ENCODE data around the gene SIX4. TPM values are rescaled to one million over a fixed set of nuclear protein-coding genes. Genes with fewer than 3 reads are reported as not detected.

The SIX4 gene
- polyA plus RNA-seq, 2 donors = 0.04 to 0.07 TPM

DNA sequence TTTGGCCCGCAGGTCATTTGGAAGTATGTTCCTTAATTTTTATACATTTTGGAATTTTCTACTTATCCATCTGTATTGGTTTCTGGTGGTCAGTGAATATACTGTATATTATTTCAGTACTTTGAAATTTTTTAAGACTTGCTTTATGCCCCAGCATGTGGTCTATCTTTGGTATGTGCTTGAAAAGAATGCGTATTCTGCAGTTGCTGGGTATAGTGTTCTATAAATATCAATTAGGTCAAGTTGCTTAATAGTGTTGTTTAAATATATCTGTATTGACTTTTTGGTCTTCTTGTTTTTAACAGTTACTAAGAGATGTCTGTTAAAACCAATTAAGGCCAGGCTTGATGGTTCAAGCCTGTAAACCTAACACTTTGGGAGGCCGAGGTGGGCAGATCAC lies 53.2 kb downstream of the SIX4 start:
- no peak overlapping the region for H3K4me3 ChIP-seq (ENCODE audit: low read depth in 1 of 2, low read length in 2 of 2)
- no peaks in the 10 kb centered on the region for H3K4me1 ChIP-seq (ENCODE audit: control insufficient read depth in 2 of 2, insufficient read depth in 2 of 2, low read length in 1 of 2)
- H3K27me3 ChIP-seq (ENCODE audit: control insufficient read depth in 1 of 2, insufficient read depth in 2 of 2, low read length in 2 of 2) = no peaks in the 10 kb centered on the region
- H3K9me3 ChIP-seq (ENCODE audit: control insufficient read depth in 2 of 2, insufficient read depth in 1 of 2, low read depth in 1 of 2, low read length in 1 of 2) = no peaks in the 10 kb centered on the region
- H3K36me3 ChIP-seq (ENCODE audit: control insufficient read depth in 2 of 2, insufficient read depth in 2 of 2, low read length in 1 of 2) = no peaks in the 10 kb centered on the region
- H3K27ac ChIP-seq (ENCODE audit: low read depth in 2 of 2, low read length in 1 of 2) = no peak overlapping the region
- 81 to 85% methylated on average over 3 of the region's 3 CpGs for WGBS, 2 donors

DNA sequence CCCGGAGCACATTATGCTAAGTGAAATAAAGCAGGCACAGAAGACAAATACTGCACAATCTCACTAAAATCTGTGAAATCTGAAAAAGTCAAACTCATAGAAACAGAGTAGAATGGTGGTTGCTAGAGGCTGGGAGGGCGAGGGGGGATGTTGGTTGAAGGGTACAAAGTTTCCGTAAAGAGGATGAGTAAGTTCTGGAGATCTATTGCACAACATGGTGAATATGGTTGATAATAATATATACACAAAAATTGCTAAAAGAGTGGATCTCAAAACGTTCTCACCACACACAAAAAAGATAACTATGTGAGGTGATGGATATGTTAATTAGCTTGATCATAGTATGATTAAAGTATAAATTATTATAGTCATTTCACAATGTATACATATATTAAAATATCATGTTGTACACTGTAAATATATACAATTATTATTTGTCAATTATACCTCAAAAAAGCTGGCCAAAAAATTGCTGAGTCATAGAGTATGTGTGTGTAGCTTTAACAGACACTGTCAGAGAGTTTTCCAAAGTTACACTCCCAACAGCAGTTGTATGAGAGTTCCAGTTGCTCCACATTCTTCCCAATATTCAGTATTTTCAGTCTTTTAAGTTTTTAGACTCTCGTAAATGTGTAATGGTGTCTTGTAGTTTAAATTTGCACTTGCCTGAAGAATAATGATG lies 55.6 kb downstream of the SIX4 start:
- H3K4me3 ChIP-seq (ENCODE audit: low read depth in 1 of 2, low read length in 2 of 2) = no peak overlapping the region
- H3K9me3 ChIP-seq (ENCODE audit: control insufficient read depth in 2 of 2, insufficient read depth in 1 of 2, low read depth in 1 of 2, low read length in 1 of 2) = no peaks in the 10 kb centered on the region
- H3K27ac ChIP-seq (ENCODE audit: low read depth in 2 of 2, low read length in 1 of 2) = no peak overlapping the region
- no peaks in the 10 kb centered on the region for H3K27me3 ChIP-seq (ENCODE audit: control insufficient read depth in 1 of 2, insufficient read depth in 2 of 2, low read length in 2 of 2)
- H3K36me3 ChIP-seq (ENCODE audit: control insufficient read depth in 2 of 2, insufficient read depth in 2 of 2, low read length in 1 of 2) = no peaks in the 10 kb centered on the region
- no peaks in the 10 kb centered on the region for H3K4me1 ChIP-seq (ENCODE audit: control insufficient read depth in 2 of 2, insufficient read depth in 2 of 2, low read length in 1 of 2)
- WGBS, 2 donors = 80% methylated on average over 5 of the region's 5 CpGs

DNA sequence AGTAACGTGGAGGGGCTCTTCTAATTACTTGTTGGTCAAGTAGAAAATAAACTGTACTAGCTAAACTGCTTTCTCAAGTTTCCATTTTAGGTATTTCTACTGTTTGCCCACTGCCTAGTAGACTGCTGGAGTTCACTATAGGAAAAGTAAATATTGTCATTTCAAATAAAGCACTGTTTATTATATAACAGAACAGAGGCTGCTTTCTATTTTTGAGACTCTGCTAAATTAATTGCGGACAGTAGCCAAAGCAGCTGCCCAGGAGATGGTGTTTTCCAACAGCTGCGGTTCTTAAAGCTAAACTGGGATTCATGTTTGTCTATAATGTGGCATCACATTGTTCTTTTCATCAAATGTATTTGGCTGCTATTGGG lies 59.0 kb downstream of the SIX4 start:
- no peak overlapping the region for H3K4me3 ChIP-seq (ENCODE audit: low read depth in 1 of 2, low read length in 2 of 2)
- no peaks in the 10 kb centered on the region for H3K36me3 ChIP-seq (ENCODE audit: control insufficient read depth in 2 of 2, insufficient read depth in 2 of 2, low read length in 1 of 2)
- H3K27me3 ChIP-seq (ENCODE audit: control insufficient read depth in 1 of 2, insufficient read depth in 2 of 2, low read length in 2 of 2) = no peaks in the 10 kb centered on the region
- H3K9me3 ChIP-seq (ENCODE audit: control insufficient read depth in 2 of 2, insufficient read depth in 1 of 2, low read depth in 1 of 2, low read length in 1 of 2) = no peaks in the 10 kb centered on the region
- H3K27ac ChIP-seq (ENCODE audit: low read depth in 2 of 2, low read length in 1 of 2) = no peak overlapping the region
- no peaks in the 10 kb centered on the region for H3K4me1 ChIP-seq (ENCODE audit: control insufficient read depth in 2 of 2, insufficient read depth in 2 of 2, low read length in 1 of 2)
- WGBS, 2 donors = 35 to 39% methylated on average over 3 of the region's 3 CpGs

DNA sequence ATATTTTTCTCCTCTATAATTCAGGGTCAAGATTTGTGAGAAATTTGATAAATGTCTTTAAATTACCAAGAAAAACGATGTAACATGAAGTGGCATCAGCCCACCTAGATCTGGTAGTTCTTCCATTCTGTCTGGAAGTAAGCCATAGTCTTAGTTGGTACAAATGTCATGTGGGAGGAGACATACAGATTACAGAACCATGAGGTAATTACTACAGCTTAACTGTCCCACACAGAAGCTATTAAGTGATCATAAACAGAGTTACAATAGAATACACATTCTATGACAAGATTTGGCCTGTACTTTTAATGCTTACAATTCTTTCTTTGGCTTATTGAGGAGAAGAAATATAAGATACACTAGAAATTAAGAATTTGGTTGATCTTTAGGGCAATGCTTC lies 61.2 kb downstream of the SIX4 start:
- Histone ChIP-seq H3K27me3 (ENCODE audit: control insufficient read depth in 1 of 2, insufficient read depth in 2 of 2, low read length in 2 of 2) (no peaks in the 10 kb centered on the region), H3K27ac (ENCODE audit: low read depth in 2 of 2, low read length in 1 of 2) (no peak overlapping the region), H3K4me3 (ENCODE audit: low read depth in 1 of 2, low read length in 2 of 2) (no peak overlapping the region)

DNA sequence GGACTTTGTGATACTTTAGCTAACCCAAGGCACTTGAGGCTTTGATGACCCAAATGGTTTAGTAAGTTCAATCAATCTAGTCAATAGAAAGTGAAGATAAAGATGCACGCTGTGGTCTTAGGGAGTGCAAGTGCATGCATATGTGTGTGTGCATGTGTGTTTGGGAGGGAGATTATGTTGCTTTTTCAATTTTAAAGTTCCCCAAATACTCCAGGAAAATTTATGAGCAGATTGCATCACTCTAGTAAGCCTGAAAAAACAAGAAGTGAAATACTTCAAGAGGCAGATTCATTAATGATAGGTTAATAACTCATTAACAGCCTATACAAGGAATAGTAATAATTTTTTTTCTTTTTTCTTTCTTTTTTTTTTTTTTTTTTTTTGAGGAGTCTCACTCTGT lies 62.4 kb downstream of the SIX4 start:
- Histone ChIP-seq H3K4me1 (ENCODE audit: control insufficient read depth in 2 of 2, insufficient read depth in 2 of 2, low read length in 1 of 2) (peaks cover 3 to 6% of the 10 kb centered on the region in 2 donors), H3K9me3 (ENCODE audit: control insufficient read depth in 2 of 2, insufficient read depth in 1 of 2, low read depth in 1 of 2, low read length in 1 of 2) (peaks cover 0 to 2% of the 10 kb centered on the region in 2 donors), H3K27ac (ENCODE audit: low read depth in 2 of 2, low read length in 1 of 2) (no peak overlapping the region), H3K4me3 (ENCODE audit: low read depth in 1 of 2, low read length in 2 of 2) (no peak overlapping the region), H3K36me3 (ENCODE audit: control insufficient read depth in 2 of 2, insufficient read depth in 2 of 2, low read length in 1 of 2) (no peaks in the 10 kb centered on the region), H3K27me3 (ENCODE audit: control insufficient read depth in 1 of 2, insufficient read depth in 2 of 2, low read length in 2 of 2) (peaks cover 0 to under 1% of the 10 kb centered on the region in 2 donors)
- 65 to 80% methylated on average over 1 of the region's 1 CpG for WGBS, 2 donors

More for the DNA sequence above, 61.2 kb downstream of the SIX4 start:
- Histone ChIP-seq H3K4me1 (ENCODE audit: control insufficient read depth in 2 of 2, insufficient read depth in 2 of 2, low read length in 1 of 2) (no peaks in the 10 kb centered on the region), H3K36me3 (ENCODE audit: control insufficient read depth in 2 of 2, insufficient read depth in 2 of 2, low read length in 1 of 2) (no peaks in the 10 kb centered on the region), H3K9me3 (ENCODE audit: control insufficient read depth in 2 of 2, insufficient read depth in 1 of 2, low read depth in 1 of 2, low read length in 1 of 2) (no peaks in the 10 kb centered on the region)
- 75 to 78% methylated on average over 1 of the region's 1 CpG for WGBS, 2 donors

Other genes starting within 250 kb of the SIX4 start
- not detected for gene C14orf39, start 238.3 kb downstream of the SIX4 start, polyA plus RNA-seq
- gene SIX6, start 215.2 kb downstream of the SIX4 start, polyA plus RNA-seq = not detected
- gene SIX1, start 74.9 kb downstream of the SIX4 start, polyA plus RNA-seq = under 1 TPM in 1 of 2 donors, not detected in 1; 0.04 TPM
- gene MNAT1, start 10.4 kb upstream of the SIX4 start, polyA plus RNA-seq = 10 to 100 TPM; 13.4 to 18.1 TPM